H1 (cell line): ENCODE measurements around the gene FKBP2. TPM values are rescaled to one million over a fixed set of nuclear protein-coding genes. Genes with fewer than 3 reads are reported as not detected.

Experiments
- CTCF ChIA-PET: fragments of 300-600 bp; sonication (Branson Sonifier 250); formaldehyde crosslinking; loops from one replicate; lab custom pipeline; 2021; ENCODE audit not compliant: partially characterized antibody; lab: Charles Lee
- POLR2A ChIA-PET: fragments of 300-600 bp; sonication (Branson Sonifier 250); formaldehyde crosslinking; loops from one replicate; lab custom pipeline; 2021; ENCODE audit warnings: inconsistent platforms; ENCODE audit not compliant: partially characterized antibody; lab: Charles Lee
- DNase-seq, 2 experiments: peaks; one replicate each; pipeline versions ENCODE4 v3.0.0 to v3.0.0-alpha.2; 2010 to 2022; ENCODE audit warnings: low spot score in 2 of 2, low read depth in 1 of 2, mixed read lengths in 1 of 2
- FAIRE-seq: peaks from 2 replicates; lab custom pipeline; 2011; peaks lifted over from hg19 to GRCh38; lab: Jason Lieb, UNC
- H2AFZ ChIP-seq: 2 replicates; pipeline ENCODE4 v1.8.1; 2012; ENCODE audit warnings: low read length, inconsistent platforms
- H2AK5ac ChIP-seq: 2 replicates; pipeline ENCODE4 v1.6.1; 2013; ENCODE audit warnings: low read depth, low read length
- H2BK120ac ChIP-seq: replicated peaks from 2 replicates; pipeline ENCODE3; 2013; ENCODE audit warnings: low read depth, low read length, inconsistent platforms
- H2BK12ac ChIP-seq: 2 replicates; pipeline ENCODE4 v1.6.1; 2013; ENCODE audit warnings: low read depth, low read length
- H2BK15ac ChIP-seq: 2 replicates; pipeline ENCODE4 v1.6.1; 2013; ENCODE audit warnings: low read length
- H2BK20ac ChIP-seq: 2 replicates; pipeline ENCODE4 v1.6.1; 2013; ENCODE audit warnings: low read length
- H2BK5ac ChIP-seq: 2 replicates; pipeline ENCODE4 v1.6.1; 2013; ENCODE audit warnings: low read depth, low read length
- H3K14ac ChIP-seq: 2 replicates; pipeline ENCODE4 v1.6.1; 2013; ENCODE audit warnings: inconsistent platforms; ENCODE audit not compliant: insufficient read length
- H3K18ac ChIP-seq: 2 replicates; pipeline ENCODE4 v1.6.1; 2013; ENCODE audit warnings: low read length; ENCODE audit errors: extremely low read depth
- H3K23ac ChIP-seq: 2 replicates; pipeline ENCODE4 v1.6.1; 2013; ENCODE audit warnings: inconsistent platforms; ENCODE audit not compliant: insufficient read length
- H3K23me2 ChIP-seq: 2 replicates; pipeline ENCODE4 v1.6.1; 2013; ENCODE audit warnings: low read depth, low read length
- H3K27ac ChIP-seq: 2 replicates; pipeline ENCODE4 v1.6.1; 2011; ENCODE audit warnings: low read depth, low read length, inconsistent platforms
- H3K27me3 ChIP-seq, 4 experiments: replicated peaks in 1 of 4; 1 replicate in 1 of 4; 2 replicates in 3 of 4; pipeline versions ENCODE4 v1.6.1 to v1.8.1; 2011 to 2013; ENCODE audit warnings: low read length in 3 of 4, mild to moderate bottlenecking in 3 of 4, inconsistent platforms in 2 of 4, mixed read lengths in 2 of 4, moderate library complexity in 1 of 4; ENCODE audit not compliant: control insufficient read depth in 3 of 4, insufficient read depth in 3 of 4; ENCODE audit errors: extremely low read depth in 1 of 4
- H3K36me3 ChIP-seq, 4 experiments: 2 replicates each; pipeline versions ENCODE4 v1.6.1 to v1.8.1; 2011 to 2013; ENCODE audit warnings: mild to moderate bottlenecking in 4 of 4, low read length in 3 of 4, moderate library complexity in 2 of 4, control low read depth in 1 of 4, inconsistent platforms in 1 of 4; ENCODE audit not compliant: insufficient read depth in 4 of 4, control insufficient read depth in 2 of 4
- H3K4ac ChIP-seq: replicated peaks from 2 replicates; pipeline ENCODE3; 2013; ENCODE audit warnings: low read length, low read depth, mixed read lengths, inconsistent platforms; ENCODE audit not compliant: insufficient read length
- H3K4me1 ChIP-seq, 4 experiments: replicated peaks in 1 of 4; 1 replicate in 1 of 4; 2 replicates in 3 of 4; pipeline versions ENCODE4 v1.6.1 to v1.8.1; 2011 to 2013; ENCODE audit warnings: low read length in 3 of 4, inconsistent platforms in 2 of 4, mixed read lengths in 1 of 4; ENCODE audit not compliant: insufficient read depth in 4 of 4, control insufficient read depth in 3 of 4
- H3K4me2 ChIP-seq, 2 experiments: 2 replicates each; pipeline versions ENCODE4 v1.6.1 to v1.8.1; 2011 to 2013; ENCODE audit warnings: low read depth in 2 of 2, low read length in 2 of 2, control low read depth in 1 of 2, inconsistent platforms in 1 of 2, mild to moderate bottlenecking in 1 of 2; ENCODE audit not compliant: insufficient read depth in 1 of 2
- H3K4me3 ChIP-seq, 4 experiments: fragments of 200-600, 300-600 bp in 1 of 4; sonication (generic), shearing (Covaris generic), sonication (Bioruptor Twin) in 1 of 4; 2 replicates each; pipeline versions ENCODE4 v1.5.1 to v1.8.1; 2011 to 2016; ENCODE audit warnings: low read length in 4 of 4, low read depth in 3 of 4, control low read depth in 2 of 4, inconsistent platforms in 2 of 4, mild to moderate bottlenecking in 2 of 4, mixed read lengths in 1 of 4, moderate library complexity in 1 of 4; ENCODE audit not compliant: insufficient read depth in 2 of 4; ENCODE audit errors: extremely low read depth in 1 of 4
- H3K56ac ChIP-seq: replicated peaks from 2 replicates; pipeline ENCODE3; 2013; ENCODE audit warnings: low read depth, mild to moderate bottlenecking, mixed read lengths, low read length, inconsistent platforms; ENCODE audit not compliant: insufficient read length
- H3K79me1 ChIP-seq: 2 replicates; pipeline ENCODE4 v1.6.1; 2013; ENCODE audit warnings: low read depth, low read length, control low read depth
- H3K79me2 ChIP-seq, 2 experiments: 2 replicates each; pipeline versions ENCODE4 v1.6.1 to v1.8.1; 2012 to 2013; ENCODE audit warnings: low read length in 2 of 2, mild to moderate bottlenecking in 2 of 2, inconsistent platforms in 1 of 2; ENCODE audit not compliant: insufficient read depth in 2 of 2, control insufficient read depth in 1 of 2
- H3K9ac ChIP-seq, 4 experiments: replicated peaks in 1 of 4; 1 replicate in 1 of 4; 2 replicates in 3 of 4; pipeline versions ENCODE4 v1.6.1 to v1.8.1; 2011 to 2013; ENCODE audit warnings: low read depth in 3 of 4, low read length in 3 of 4, control low read depth in 2 of 4, mild to moderate bottlenecking in 2 of 4, moderate library complexity in 2 of 4, inconsistent platforms in 1 of 4; ENCODE audit errors: extremely low read depth in 1 of 4
- H3K9me3 ChIP-seq, 2 experiments: 2 replicates each; pipeline versions ENCODE4 v1.6.1 to v1.8.1; 2012 to 2013; ENCODE audit warnings: mild to moderate bottlenecking in 2 of 2, moderate library complexity in 2 of 2, control low read depth in 1 of 2, inconsistent platforms in 1 of 2, low read depth in 1 of 2, low read length in 1 of 2, mixed read lengths in 1 of 2; ENCODE audit not compliant: insufficient read depth in 2 of 2
- H4K20me1 ChIP-seq, 2 experiments: replicated peaks in 1 of 2; 2 replicates each; pipeline versions ENCODE3 to v1.8.1; 2011 to 2013; ENCODE audit warnings: inconsistent platforms in 2 of 2, low read length in 2 of 2, mild to moderate bottlenecking in 1 of 2; ENCODE audit not compliant: insufficient read depth in 2 of 2, control insufficient read depth in 1 of 2
- H4K5ac ChIP-seq: 2 replicates; pipeline ENCODE4 v1.6.1; 2013; ENCODE audit warnings: low read length, low read depth, mixed read lengths, inconsistent platforms; ENCODE audit not compliant: insufficient read length
- H4K8ac ChIP-seq: 2 replicates; pipeline ENCODE4 v1.8.0; 2013; ENCODE audit warnings: mild to moderate bottlenecking, moderate library complexity, low read length, inconsistent platforms; ENCODE audit not compliant: insufficient read depth; ENCODE audit errors: extremely low read depth
- H4K91ac ChIP-seq: replicated peaks from 2 replicates; pipeline ENCODE3; 2013; ENCODE audit warnings: low read length, mixed read lengths, inconsistent platforms; ENCODE audit not compliant: insufficient read length
- CBX8 ChIP-seq: fragments of 300-800, 300-1000 bp; sonication (generic); IDR thresholded peaks from 2 replicates; pipeline ENCODE4 v1.7.1; 2016; ENCODE audit warnings: low read depth, low read length, borderline replicate concordance
- KDM4A ChIP-seq: IDR thresholded peaks from one replicate; pipeline ENCODE4 v1.7.1; 2012; ENCODE audit warnings: low read depth, mild to moderate bottlenecking, moderate library complexity, low read length, inconsistent platforms; ENCODE audit not compliant: severe bottlenecking
- PHF8 ChIP-seq: fragments of 200-600 bp; sonication (generic); conservative IDR thresholded peaks from 2 replicates; pipeline ENCODE4 v1.7.1; 2012; ENCODE audit warnings: low read depth, mild to moderate bottlenecking, inconsistent platforms, low read length, moderate library complexity
- RAD21 ChIP-seq, 2 experiments: IDR thresholded peaks in 1 of 2; conservative IDR thresholded peaks in 1 of 2; 2 replicates each; pipeline ENCODE4 v1.6.1; 2011; ENCODE audit warnings: low read depth in 2 of 2, low read length in 2 of 2, improper control_type of control experiment in 1 of 2, inconsistent platforms in 1 of 2, mild to moderate bottlenecking in 1 of 2, moderate library complexity in 1 of 2
- SRF ChIP-seq: IDR thresholded peaks from 2 replicates; pipeline ENCODE4 v1.6.1; 2011; ENCODE audit warnings: mild to moderate bottlenecking, low read depth, low read length, moderate library complexity
- TAF1 ChIP-seq: IDR thresholded peaks from 2 replicates; pipeline ENCODE4 v1.6.1; 2011; ENCODE audit warnings: mild to moderate bottlenecking, low read depth, low read length
- TAF7 ChIP-seq: optimal IDR thresholded peaks from 2 replicates; pipeline ENCODE3; 2011; ENCODE audit warnings: low read depth, mild to moderate bottlenecking, inconsistent platforms, low read length, moderate library complexity, borderline replicate concordance
- TBP ChIP-seq: IDR thresholded peaks from 2 replicates; pipeline ENCODE4 v1.6.1; 2011; ENCODE audit warnings: low read depth, low read length, improper control_type of control experiment
- TCF12 ChIP-seq: IDR thresholded peaks from 2 replicates; pipeline ENCODE4 v1.6.1; 2011; ENCODE audit warnings: low read depth, mild to moderate bottlenecking, low read length
- whole genome bisulfite sequencing, 2 experiments: shearing (Covaris generic) in 1 of 2; methylation state at CpG; one replicate each; pipeline versions ENCODE4 v1.1.6 to v1.1.7; 2013 to 2015; ENCODE audit warnings: low lambda C conversion rate in 2 of 2, mixed read lengths in 2 of 2, inconsistent platforms in 1 of 2, low coverage in 1 of 2, missing lambda C conversion rate in 1 of 2; ENCODE audit not compliant: insufficient replicate concordance in 2 of 2, insufficient coverage in 1 of 2, insufficient read length in 1 of 2; ENCODE audit errors: extremely low coverage in 1 of 2, missing lambda C conversion rate in 1 of 2; 5-methylcytosine and 5-hydroxymethylcytosine counted together
- polyA plus RNA-seq, 7 experiments: library from polyadenylated mRNA; depleted of rRNA in 3 of 7; stranded (reverse) in 5 of 7; unstranded in 2 of 7; fragments of >200 nt in 5 of 7; fragments of 200-250 nt in 2 of 7; gene quantifications; 1 replicate in 5 of 7; 2 replicates in 1 of 7; 4 replicates in 1 of 7; pipeline versions ENCODE4 v1.2.1 to v1.2.3, GENCODE V29; 2011 to 2013; ENCODE audit warnings: missing spikeins in 2 of 7, mixed read lengths in 2 of 7
- total RNA-seq: library from RNA; stranded (reverse); fragmentation: NEBNext Ultra II Directional; extraction: Animal tissue kit (Norgen Biotek cat#: 25700); gene quantifications from 2 replicates; pipeline ENCODE4 v1.2.1, GENCODE V29; 2021

Gene FKBP2
- total and polyA plus RNA-seq, 2 of the 8 experiments (the other 6 are each of a cell fraction or from before 2014, with no cell fraction given) = 41.7 to 52.5 TPM

GRCh38 chr11:64252003-64252872 lies 11.3 kb downstream of the FKBP2 start:
- Histone ChIP-seq H3K9ac (peak overlapping the region; percentile 54 to 62 (median 60); a peak in 6 of 7 replicates), H4K5ac (peak overlapping the region; percentile 27), H3K14ac (no peak overlapping the region), H2BK12ac (no peak overlapping the region), H3K79me1 (peaks cover 2% of the 10 kb centered on the region; the same call in 1 of the 2 replicates), H3K9me3 (no peaks in the 10 kb centered on the region), H3K27ac (0 out of 2 replicates have a peak overlapping the region, but pooled peaks have one; percentile 22), H3K23me2 (peaks cover 10% of the 10 kb centered on the region; the same call in 1 of the 2 replicates), H2BK20ac (no peak overlapping the region), H2AK5ac (no peak overlapping the region), H3K4me1 (peaks cover 0 to 40% (median 34%) of the 10 kb centered on the region in 4 experiments; a peak in 6 of 7 replicates), H3K4me3 (peak overlapping the region; percentile 73 to 86 (median 76)), H2BK5ac (no peak overlapping the region; the same call in 1 of the 2 replicates), H4K8ac (no peak overlapping the region), H2BK120ac (no peak overlapping the region), H3K36me3 (peaks cover 8 to 28% (median 17%) of the 10 kb centered on the region in 4 experiments), H3K79me2 (peaks cover 0 to 23% of the 10 kb centered on the region in 2 experiments; a peak in 1 of 4 replicates), H2AFZ (no peak overlapping the region), H3K23ac (no peak overlapping the region), H3K4ac (no peak overlapping the region), H4K20me1 (peaks cover 6 to 17% of the 10 kb centered on the region in 2 experiments), H3K18ac (peak overlapping the region; percentile 99), H4K91ac (peak overlapping the region; percentile 31), H3K27me3 (no peaks in the 10 kb centered on the region), H3K56ac (peak overlapping the region; percentile 9), H3K4me2 (peak overlapping the region; percentile 73 to 88), H2BK15ac (no peak overlapping the region)
- peak in 1 of 2 experiments; percentile 68 for DNase-seq
- ChIA-PET POLR2A (interaction anchor here (0.9 to 13.1 kb wide), 13 partner anchors 10 to 1411 kb away, joined by 3 to 352 read pairs (median 9); partner anchors contain the start of genes DNAJC4, ESRRA, FKBP2 and NUDT22), CTCF (interaction anchor here (0.6 to 10.0 kb wide), 18 partner anchors 14 to 1660 kb away, joined by 3 to 102 read pairs (median 6); partner anchors contain the start of genes CATSPERZ, FERMT3, NUDT22 and TRPT1)
- no peak for FAIRE-seq
- WGBS, 2 experiments = 5% methylated on average over 16 of the region's 23 CpGs; no CpG with 5 or more reads in 1 of the 2 experiments
- TF ChIP-seq TAF1 = no peak
- 0 out of 2 replicates have a peak, but pooled peaks have one; percentile 41 for TF ChIP-seq TCF12
- TF ChIP-seq SRF = peak; percentile 75
- TF ChIP-seq KDM4A = peak; percentile 21
- TF ChIP-seq TBP = 0 out of 2 replicates have a peak, but pooled peaks have one; percentile 9
- TF ChIP-seq CBX8 = no peak
- 0 out of 2 replicates have a peak, but pooled peaks have one; percentile 12 for TF ChIP-seq PHF8
- peak; percentile 62 for TF ChIP-seq TAF7
- TF ChIP-seq RAD21 (IDR thresholded peaks at IDR 0.05 in 1 of 2, conservative IDR thresholded peaks at IDR 0.05 in 1 of 2; ENCODE audit: low read depth in 2 of 2, low read length in 2 of 2) = no peak; a peak in 1 of 4 replicates
